ENCODE results near the gene CRLF1. TPM values are rescaled to one million over a fixed set of nuclear protein-coding genes. Genes with fewer than 3 reads are reported as not detected.

Gene CRLF1
- total and polyA plus RNA-seq, 2 experiments from 2014 or later = 18.1 to 19.7 TPM

GRCh38 chr19:18562086-18562485 is 44.5 kb downstream of the CRLF1 start:
- H3F3A ChIP-seq (replicated peaks; ENCODE audit: low read depth) = peaks cover 11% of the 10 kb centered on the region; the same call in 1 of the 2 replicates
- no peak overlapping the region for H3K4me2 ChIP-seq
- no peak for DNase-seq (ENCODE audit: low spot score)
- H3K27me3 Mint-ChIP-seq (ENCODE audit: insufficient read depth, low read depth, poor library complexity) = peaks cover 6% of the 10 kb centered on the region
- H3K27ac ChIP-seq (ENCODE audit: low read depth) = no peak overlapping the region
- no peak for TF ChIP-seq JUNB (IDR thresholded peaks at IDR 0.05; ENCODE audit: unreplicated experiment)
- peaks cover 7% of the 10 kb centered on the region for H4K20me1 ChIP-seq (replicated peaks; ENCODE audit: insufficient read depth)
- peaks cover 8% of the 10 kb centered on the region; the same call in 2 of the 3 replicates for H3K4me1 Mint-ChIP-seq
- peaks cover 33% of the 10 kb centered on the region for H3K79me2 ChIP-seq (replicated peaks; ENCODE audit: insufficient read depth)
- no peak overlapping the region for H3K27ac Mint-ChIP-seq
- H2AFZ ChIP-seq = no peak overlapping the region
- H3K4me3 ChIP-seq = no peak overlapping the region
- H3K36me3 Mint-ChIP-seq (ENCODE audit: low read depth) = peaks cover 40% of the 10 kb centered on the region; the same call in 2 of the 3 replicates
- H3K4me1 ChIP-seq (ENCODE audit: insufficient read depth) = 0 out of 2 replicates have a peak, but pooled peaks cover 8% of the 10 kb centered on the region
- peaks cover 7% of the 10 kb centered on the region; the same call in 1 of the 2 replicates for H3K36me3 ChIP-seq (ENCODE audit: insufficient read depth)
- H3K4me3 Mint-ChIP-seq = no peak overlapping the region
- no peaks in the 10 kb centered on the region for H3K27me3 ChIP-seq (ENCODE audit: insufficient read depth)
- no peaks in the 10 kb centered on the region for H3K9me2 ChIP-seq (ENCODE audit: insufficient read depth)
- no peak for ATAC-seq
- no peaks in the 10 kb centered on the region for H3K9me3 Mint-ChIP-seq

- Histone ChIP-seq H3K9me2 (ENCODE audit: insufficient read depth) (no peaks in the 10 kb centered on the region), H4K20me1 (replicated peaks; ENCODE audit: insufficient read depth) (peaks cover 7% of the 10 kb centered on the region), H3K4me2 (no peak overlapping the region), H2AFZ (no peak overlapping the region), H3K27ac (ENCODE audit: low read depth) (no peak overlapping the region), H3K79me2 (replicated peaks; ENCODE audit: insufficient read depth) (peaks cover 33% of the 10 kb centered on the region), H3K36me3 (ENCODE audit: insufficient read depth) (no peaks in the 10 kb centered on the region; the same call in 1 of the 2 replicates), H3K4me3 (no peak overlapping the region), H3K27me3 (ENCODE audit: insufficient read depth) (no peaks in the 10 kb centered on the region), H3F3A (replicated peaks; ENCODE audit: low read depth) (peaks cover 11% of the 10 kb centered on the region; the same call in 1 of the 2 replicates), H3K4me1 (ENCODE audit: insufficient read depth) (0 out of 2 replicates have a peak, but pooled peaks cover 8% of the 10 kb centered on the region)
- DNase-seq (ENCODE audit: low spot score) (no peak), ATAC-seq (no peak)
- Mint-ChIP-seq H3K27me3 (ENCODE audit: insufficient read depth, low read depth, poor library complexity) (peaks cover 6% of the 10 kb centered on the region), H3K27ac (no peak overlapping the region), H3K9me3 (no peaks in the 10 kb centered on the region), H3K4me3 (no peak overlapping the region), H3K36me3 (ENCODE audit: low read depth) (peaks cover 22% of the 10 kb centered on the region; the same call in 2 of the 3 replicates), H3K4me1 (peaks cover 8% of the 10 kb centered on the region; the same call in 2 of the 3 replicates)
- TF ChIP-seq EZH2phosphoT487 (IDR thresholded peaks at IDR 0.05; ENCODE audit: unreplicated experiment) = no peak
- no peak for TF ChIP-seq ZNF331 (CRISPR knock-in tag; IDR thresholded peaks at IDR 0.05; ENCODE audit: low read depth)
- TF ChIP-seq ZNF114 (CRISPR knock-in tag; IDR thresholded peaks at IDR 0.05) = no peak
- TF ChIP-seq EZH2 (IDR thresholded peaks at IDR 0.05; ENCODE audit: low read depth, unreplicated experiment) = no peak
- TF ChIP-seq ETS1 (IDR thresholded peaks at IDR 0.05) = no peak
Observed at GRCh38 chr19:18559685-18560084, 46.9 kb downstream of the CRLF1 start.

GRCh38 chr19:18558604-18559003 is 48.0 kb downstream of the CRLF1 start:
- peaks cover 15% of the 10 kb centered on the region; the same call in 2 of the 3 replicates for H3K36me3 Mint-ChIP-seq (ENCODE audit: low read depth)
- peak overlapping the region; percentile 35 for H3K27ac ChIP-seq (ENCODE audit: low read depth)
- H3K36me3 ChIP-seq (ENCODE audit: insufficient read depth) = no peaks in the 10 kb centered on the region
- H3K4me1 ChIP-seq (ENCODE audit: insufficient read depth) = 0 out of 2 replicates have a peak, but pooled peaks cover 8% of the 10 kb centered on the region
- H3K4me3 Mint-ChIP-seq = peak overlapping the region; percentile 91
- ATAC-seq = no peak
- no peaks in the 10 kb centered on the region for H3K9me2 ChIP-seq (ENCODE audit: insufficient read depth)
- peak overlapping the region; percentile 79 for H3K4me3 ChIP-seq
- peaks cover 10% of the 10 kb centered on the region for H3K27me3 Mint-ChIP-seq (ENCODE audit: insufficient read depth, low read depth, poor library complexity)
- no peaks in the 10 kb centered on the region for H3K9me3 Mint-ChIP-seq
- H3K4me1 Mint-ChIP-seq = peaks cover 8% of the 10 kb centered on the region; the same call in 2 of the 3 replicates
- H3F3A ChIP-seq (replicated peaks; ENCODE audit: low read depth) = peaks cover 11% of the 10 kb centered on the region; the same call in 1 of the 2 replicates
- H3K27me3 ChIP-seq (ENCODE audit: insufficient read depth) = no peaks in the 10 kb centered on the region
- H3K27ac Mint-ChIP-seq = peak overlapping the region; percentile 64
- peaks cover 7% of the 10 kb centered on the region for H4K20me1 ChIP-seq (replicated peaks; ENCODE audit: insufficient read depth)
- no peak overlapping the region for H2AFZ ChIP-seq
- DNase-seq (ENCODE audit: low spot score) = no peak
- peak overlapping the region; percentile 94 for H3K4me2 ChIP-seq
- peaks cover 33% of the 10 kb centered on the region for H3K79me2 ChIP-seq (replicated peaks; ENCODE audit: insufficient read depth)
- TF ChIP-seq CTCF (conservative IDR thresholded peaks at IDR 0.05; ENCODE audit: low read depth in 2 of 2) = no peak
- no peak for TF ChIP-seq STAT1 (IDR thresholded peaks at IDR 0.05; ENCODE audit: unreplicated experiment)
- no peak for TF ChIP-seq JUNB (IDR thresholded peaks at IDR 0.05; ENCODE audit: unreplicated experiment)
- no peak for TF ChIP-seq ETS1 (IDR thresholded peaks at IDR 0.05)
- no peak for TF ChIP-seq REST (IDR thresholded peaks at IDR 0.05; ENCODE audit: unreplicated experiment)
- no peak for TF ChIP-seq ZNF114 (CRISPR knock-in tag; IDR thresholded peaks at IDR 0.05)
- no peak for TF ChIP-seq NANOG (IDR thresholded peaks at IDR 0.05; ENCODE audit: borderline replicate concordance)
- TF ChIP-seq EZH2phosphoT487 (IDR thresholded peaks at IDR 0.05; ENCODE audit: unreplicated experiment) = no peak
- no peak for TF ChIP-seq POLR2AphosphoS5 (IDR thresholded peaks at IDR 0.05; ENCODE audit: low read depth)
- no peak for TF ChIP-seq ZNF331 (CRISPR knock-in tag; IDR thresholded peaks at IDR 0.05; ENCODE audit: low read depth)
